ENCODE measurements around the gene MRPL17.

The MRPL17 gene

GRCh38 chr11:6653656-6654055, 29.5 kb downstream of the MRPL17 start:
- no peak for DNase-seq

- no peak for DNase-seq
Observed at GRCh38 chr11:6653097-6653496, 30.0 kb downstream of the MRPL17 start.

DNA sequence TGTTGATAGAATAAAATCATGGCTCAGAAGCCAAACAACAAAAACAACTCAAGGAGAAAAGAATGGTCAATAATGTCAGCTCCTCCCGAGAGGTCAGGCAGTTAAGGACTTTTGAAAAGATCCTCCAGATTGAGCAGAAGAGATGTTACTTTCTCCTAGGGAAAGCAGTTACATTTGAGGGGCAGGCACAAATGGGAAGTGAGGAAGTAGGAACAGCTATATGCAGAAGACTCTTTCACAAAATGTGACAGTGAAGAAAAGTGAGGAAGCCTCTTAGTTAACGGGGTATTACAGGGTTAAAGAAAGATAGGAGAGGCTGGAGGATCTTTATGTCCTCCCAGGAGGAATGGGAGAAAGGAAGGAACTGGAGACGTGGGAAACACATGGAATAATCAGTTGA, 31.0 kb downstream of the MRPL17 start:
- DNase-seq = no peak

DNA sequence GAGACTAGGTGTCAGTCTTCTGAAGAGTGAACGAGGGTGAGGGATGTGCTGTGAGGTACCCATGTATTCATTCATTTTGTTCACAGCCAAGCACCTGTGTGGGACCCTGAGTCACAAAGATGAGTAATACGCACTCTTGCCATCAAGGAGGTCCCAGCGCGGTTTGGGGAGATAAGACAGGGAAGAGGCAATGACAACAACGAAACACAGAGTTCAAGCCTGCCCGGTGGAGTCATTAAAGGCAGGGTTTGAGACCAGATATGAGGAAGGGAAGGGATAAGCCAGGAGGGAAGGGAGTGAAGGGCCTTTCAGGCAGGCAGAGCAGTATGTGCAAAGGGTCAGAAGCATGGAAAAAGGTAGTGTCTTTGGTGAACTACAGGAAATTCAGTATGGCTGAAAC, 32.2 kb downstream of the MRPL17 start:
- no peak for DNase-seq

- DNase-seq = no peak
Observed at GRCh38 chr11:6650104-6650503, 33.0 kb downstream of the MRPL17 start.

DNA sequence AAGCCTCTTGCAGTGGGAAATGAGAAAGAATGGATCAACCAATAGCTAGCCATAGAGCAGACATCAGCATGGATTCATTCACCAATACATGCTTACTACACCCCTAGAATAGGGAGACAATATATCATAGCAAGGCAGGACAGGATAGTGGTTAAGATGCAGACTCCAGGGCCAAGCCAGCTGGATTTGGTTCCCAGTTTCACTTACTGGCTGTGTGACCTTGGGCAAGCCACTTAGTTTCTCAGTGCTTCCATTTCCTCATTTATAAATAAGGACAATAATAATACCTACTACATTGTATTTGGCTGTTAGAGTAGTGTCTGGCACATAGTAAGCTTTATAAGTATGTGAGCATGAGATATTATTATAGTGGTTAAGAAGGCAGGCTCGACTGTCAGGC, 34.6 kb downstream of the MRPL17 start:
- no peak for DNase-seq

DNA sequence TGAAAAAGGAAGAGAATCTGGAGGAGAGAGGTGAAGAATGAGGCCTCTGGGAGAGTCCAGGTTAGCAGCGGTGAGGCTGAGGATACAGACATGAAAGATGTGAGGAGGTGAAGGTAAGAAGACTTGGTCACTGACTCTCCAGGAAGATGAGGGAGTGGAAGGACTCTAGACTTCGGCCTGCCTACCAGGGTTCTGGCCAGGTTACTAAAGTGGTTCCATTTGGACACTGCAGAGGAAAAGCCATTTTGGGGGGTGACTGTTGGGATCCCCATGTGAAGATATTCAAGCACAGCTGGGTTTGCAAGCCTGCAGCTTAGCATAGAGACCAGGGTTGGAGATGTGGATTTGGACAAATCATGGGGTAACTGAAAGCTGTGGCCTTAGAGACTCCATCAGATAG, 35.3 kb downstream of the MRPL17 start:
- DNase-seq = no peak

- DNase-seq = no peak
Observed at GRCh38 chr11:6646918-6647679, 36.0 kb downstream of the MRPL17 start.

- DNase-seq = no peak
Observed at GRCh38 chr11:6646576-6646917, 36.6 kb downstream of the MRPL17 start.

DNA sequence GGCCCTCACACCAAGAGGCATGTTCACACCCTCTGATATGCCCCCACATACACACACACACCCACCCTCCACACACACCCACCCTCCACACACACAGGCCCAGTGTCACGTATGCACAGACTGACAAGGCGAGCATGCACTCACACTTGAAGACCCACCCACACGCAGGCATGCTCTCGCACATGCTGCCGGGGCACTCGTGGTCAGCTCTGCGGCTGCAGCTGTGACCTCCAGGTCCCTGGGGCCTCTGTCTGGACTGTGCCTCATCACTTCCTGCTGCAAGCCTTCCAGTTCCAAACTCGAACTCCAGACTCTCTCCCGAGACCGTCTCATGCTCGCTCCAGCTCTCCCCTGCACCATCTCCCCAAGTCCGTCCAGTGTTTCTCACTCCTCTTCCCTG, 37.1 kb downstream of the MRPL17 start:
- DNase-seq = no peak

GRCh38 chr11:6642957-6643356, 40.2 kb downstream of the MRPL17 start:
- no peak for DNase-seq

- DNase-seq = no peak
Observed at GRCh38 chr11:6640985-6641701, 42.0 kb downstream of the MRPL17 start.

- no peak for DNase-seq
Observed at GRCh38 chr11:6640036-6640984, 42.8 kb downstream of the MRPL17 start.

GRCh38 chr11:6638429-6638828, 44.7 kb downstream of the MRPL17 start:
- no peak for DNase-seq

DNA sequence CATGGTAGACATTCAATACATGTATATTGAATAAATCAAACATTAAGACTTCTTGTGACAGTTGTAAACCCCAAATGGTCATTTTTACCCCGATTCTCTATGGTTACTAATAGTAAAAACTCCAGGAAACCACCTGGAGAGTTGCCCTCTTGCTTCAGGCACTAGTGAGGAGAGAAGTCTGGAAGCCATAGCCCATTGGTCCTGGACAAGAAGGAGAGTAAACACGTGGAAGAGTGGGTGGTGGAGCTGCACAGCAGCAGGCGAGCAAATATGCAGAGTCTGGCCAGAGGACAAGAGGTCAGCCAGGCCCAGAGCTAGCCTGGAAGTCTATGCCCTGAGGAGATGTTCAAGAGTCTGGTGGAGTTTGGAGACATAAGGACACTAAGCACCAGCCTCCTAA, 45.3 kb downstream of the MRPL17 start:
- no peak for DNase-seq

DNA sequence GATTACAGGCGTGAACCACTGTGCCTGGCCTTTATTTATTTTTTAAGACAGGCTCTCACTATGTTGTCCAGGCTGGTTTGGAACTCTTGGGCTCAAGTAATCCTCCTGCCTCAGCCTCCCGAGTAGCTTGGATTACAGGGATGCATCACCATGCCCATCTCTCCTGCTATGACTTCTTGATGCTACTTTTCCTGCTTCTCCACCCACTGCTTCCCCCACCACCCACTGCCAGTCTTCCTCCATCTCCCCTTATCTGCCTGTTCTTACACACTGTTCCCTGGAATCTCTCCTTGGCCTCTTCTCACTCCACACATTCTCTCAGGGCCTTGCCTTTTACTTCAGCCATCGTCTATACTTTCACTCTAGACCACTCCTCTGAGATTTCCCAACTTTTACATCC, 46.7 kb downstream of the MRPL17 start:
- no peak for DNase-seq

DNA sequence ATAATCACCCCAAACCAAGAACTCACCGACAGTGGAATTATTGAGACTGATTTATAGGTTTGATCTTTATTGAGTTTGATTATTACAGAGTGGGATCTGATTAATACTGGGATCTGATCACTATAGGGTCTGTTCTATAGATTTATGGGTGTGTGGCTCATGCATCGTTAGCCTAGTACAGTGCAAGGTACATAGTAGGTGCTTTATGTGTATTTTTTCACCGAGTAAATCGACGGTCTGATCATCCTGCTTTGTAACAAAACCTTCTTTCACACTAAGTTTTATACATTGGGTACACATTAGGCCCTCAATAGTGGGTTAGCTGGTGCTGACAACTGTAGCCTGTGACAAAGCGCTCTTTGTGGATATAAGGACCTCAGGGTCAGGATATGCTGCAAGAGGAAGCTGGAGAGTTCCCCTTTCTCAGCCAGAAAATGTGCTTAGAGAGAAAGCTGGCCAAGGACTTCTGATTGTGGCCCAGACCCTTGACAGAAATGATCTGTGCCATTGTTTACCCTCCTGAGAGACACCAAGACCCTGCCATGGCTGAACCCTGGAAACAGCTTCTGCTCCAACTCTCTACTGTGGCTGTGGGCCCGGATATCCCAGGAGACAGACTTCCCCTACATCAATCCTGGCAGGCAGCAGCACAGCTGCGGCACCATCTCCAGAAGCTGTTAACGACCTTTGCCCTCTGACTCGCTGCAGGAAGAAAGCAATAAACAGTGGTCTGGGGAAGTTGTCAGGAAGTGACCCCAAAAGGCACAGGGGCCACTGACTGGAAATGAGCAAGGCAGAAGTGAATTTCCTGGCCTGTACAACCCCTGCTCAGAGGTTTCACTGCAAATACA, 47.8 kb downstream of the MRPL17 start:
- no peak for DNase-seq

DNA sequence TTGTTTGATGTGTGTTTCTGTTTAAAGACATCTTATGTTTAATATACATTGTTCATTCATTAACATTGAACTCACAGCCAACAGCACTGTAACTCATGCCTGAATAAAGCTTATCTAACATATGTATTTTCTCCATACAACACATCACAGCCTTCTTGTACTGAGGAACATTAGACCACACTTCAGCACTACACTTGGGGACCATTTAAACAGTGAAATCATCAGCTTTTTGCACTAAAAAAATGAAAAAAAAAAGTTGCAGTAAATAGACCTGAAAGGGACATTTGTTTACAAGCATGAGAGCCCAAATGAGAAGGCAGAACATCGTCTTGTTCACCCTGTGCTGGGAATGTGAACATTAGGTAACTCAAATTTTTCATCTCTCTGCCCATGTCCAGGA, 48.6 kb downstream of the MRPL17 start:
- no peak for DNase-seq

- no peak for DNase-seq
Observed at GRCh38 chr11:6633422-6634408, 49.4 kb downstream of the MRPL17 start.

DNA sequence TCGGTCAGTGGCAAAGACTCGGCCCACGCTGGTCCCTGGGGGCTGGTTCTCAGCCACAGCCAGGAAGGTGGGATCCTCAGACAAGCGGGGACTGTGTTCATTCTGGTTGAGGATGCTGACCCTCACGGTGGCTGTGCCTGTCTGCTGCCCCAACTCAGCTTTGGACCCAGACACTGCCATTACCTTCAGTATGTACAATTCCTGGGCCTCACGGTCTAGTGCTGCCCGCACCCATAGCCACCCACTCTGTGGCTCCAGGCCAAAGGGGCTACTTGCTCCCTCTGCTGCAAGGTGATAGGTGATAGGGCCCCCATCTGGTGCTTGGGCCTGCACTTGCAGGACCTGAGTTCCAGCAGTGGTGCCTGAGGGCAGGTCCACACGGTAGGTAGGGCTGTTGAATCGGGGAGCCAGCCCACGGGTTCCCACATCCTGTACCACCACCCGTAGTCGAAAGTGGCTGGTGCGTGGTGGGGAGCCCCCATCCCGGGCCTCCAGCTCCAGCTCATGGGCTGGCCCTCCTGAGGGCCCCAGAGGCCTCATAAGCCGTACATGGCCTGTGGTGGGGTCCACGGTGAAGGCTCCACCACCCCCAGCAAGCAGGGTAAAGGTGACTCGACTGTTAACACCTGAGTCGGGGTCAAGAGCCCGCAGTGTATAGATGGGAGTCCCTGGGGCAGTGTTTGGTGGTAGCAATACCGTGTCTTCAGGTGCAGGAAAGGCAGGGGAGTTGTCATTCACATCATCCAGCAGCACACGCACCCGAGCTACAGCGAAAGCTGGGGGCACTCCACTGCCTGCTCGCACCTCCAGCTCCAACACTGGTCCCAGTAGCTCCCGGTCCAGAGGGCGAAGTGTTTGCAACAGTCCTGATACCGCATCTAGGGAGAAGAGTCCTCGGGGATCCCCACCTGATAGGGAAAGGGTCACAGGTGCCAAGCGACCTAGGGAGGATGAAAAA, 50.7 kb downstream of the MRPL17 start:
- no peak for DNase-seq
